ENCODE results near the gene TUBB4B. TPM values are rescaled to one million over a fixed set of nuclear protein-coding genes. Genes with fewer than 3 reads are reported as not detected.

The TUBB4B gene
- total and polyA plus RNA-seq, 2 experiments from 2014 or later: 309 to 446 TPM

GRCh38 chr9:137199411-137200121 lies 41.5 kb upstream of the TUBB4B start:
- Histone ChIP-seq H3K27ac (peak overlapping the region; percentile 74), H3K27me3 (no peaks in the 10 kb centered on the region), H3K9me3 (ENCODE audit: low read depth) (no peaks in the 10 kb centered on the region), H3K4me3 (peak overlapping the region; percentile 36), H2AFZ (no peak overlapping the region), H3K4me2 (peak overlapping the region; percentile 99), H3K79me2 (peaks cover 85% of the 10 kb centered on the region), H3K36me3 (replicated peaks; ENCODE audit: insufficient read depth, low read depth) (no peaks in the 10 kb centered on the region), H4K20me1 (ENCODE audit: insufficient read depth, poor library complexity, severe bottlenecking) (peaks cover 49% of the 10 kb centered on the region), H3K9me2 (replicated peaks; ENCODE audit: insufficient read depth) (no peaks in the 10 kb centered on the region), H3K4me1 (ENCODE audit: insufficient read depth) (peaks cover 58% of the 10 kb centered on the region)
- WGBS (ENCODE audit: low lambda C conversion rate, missing lambda C conversion rate): 26% methylated on average over 28 of the region's 51 CpGs
- TF ChIP-seq EZH2 (IDR thresholded peaks at IDR 0.05; ENCODE audit: borderline replicate concordance): no peak
- TF ChIP-seq EZH2phosphoT487 (IDR thresholded peaks at IDR 0.05; ENCODE audit: low read depth, severe bottlenecking, unreplicated experiment): no peak
- TF ChIP-seq CTCF (IDR thresholded peaks at IDR 0.05; ENCODE audit: poor library complexity): no peak
- DNase-seq (ENCODE audit: low spot score): peak; percentile 46

GRCh38 chr9:137200311-137201204 lies 40.5 kb upstream of the TUBB4B start, which contains the start of gene TPRN:
TSS of gene TPRN (minus strand) at chr9:137200741. CDS start at chr9:137200711, 30 bp downstream.
- Histone ChIP-seq H3K79me2 (peaks cover 82% of the 10 kb centered on the region), H2AFZ (no peak within 1 kb of the TSS), H3K4me2 (peak within 1 kb of the TSS; percentile 99), H3K4me3 (peak within 1 kb of the TSS; percentile 47), H3K27me3 (no peaks in the 10 kb centered on the region), H3K4me1 (ENCODE audit: insufficient read depth) (peaks cover 51% of the 10 kb centered on the region), H3K9me3 (ENCODE audit: low read depth) (no peaks in the 10 kb centered on the region), H3K36me3 (replicated peaks; ENCODE audit: insufficient read depth, low read depth) (no peaks in the 10 kb centered on the region), H3K9me2 (replicated peaks; ENCODE audit: insufficient read depth) (no peaks in the 10 kb centered on the region), H4K20me1 (ENCODE audit: insufficient read depth, poor library complexity, severe bottlenecking) (peaks cover 39% of the 10 kb centered on the region), H3K27ac (peak within 1 kb of the TSS; percentile 78)
- TF ChIP-seq EZH2 (IDR thresholded peaks at IDR 0.05; ENCODE audit: borderline replicate concordance) (no peak), EZH2phosphoT487 (IDR thresholded peaks at IDR 0.05; ENCODE audit: low read depth, severe bottlenecking, unreplicated experiment) (no peak), CTCF (IDR thresholded peaks at IDR 0.05; ENCODE audit: poor library complexity) (no peak)
- DNase-seq (ENCODE audit: low spot score): peak; percentile 100
- 2% methylated on average over 41 of the region's 118 CpGs for WGBS (ENCODE audit: low lambda C conversion rate, missing lambda C conversion rate)

- Histone ChIP-seq H3K27me3 (no peaks in the 10 kb centered on the region), H3K4me2 (peak overlapping the region; percentile 87), H3K36me3 (replicated peaks; ENCODE audit: insufficient read depth, low read depth) (no peaks in the 10 kb centered on the region), H2AFZ (no peak overlapping the region), H3K9me3 (ENCODE audit: low read depth) (no peaks in the 10 kb centered on the region), H3K4me1 (ENCODE audit: insufficient read depth) (peaks cover 48% of the 10 kb centered on the region), H3K27ac (peak overlapping the region; percentile 78), H3K9me2 (replicated peaks; ENCODE audit: insufficient read depth) (no peaks in the 10 kb centered on the region), H3K4me3 (peak overlapping the region; percentile 30), H3K79me2 (peaks cover 82% of the 10 kb centered on the region), H4K20me1 (ENCODE audit: insufficient read depth, poor library complexity, severe bottlenecking) (peaks cover 31% of the 10 kb centered on the region)
- TF ChIP-seq EZH2 (IDR thresholded peaks at IDR 0.05; ENCODE audit: borderline replicate concordance): no peak
- no peak for DNase-seq (ENCODE audit: low spot score)
- WGBS (ENCODE audit: low lambda C conversion rate, missing lambda C conversion rate): 25% methylated on average over 23 of the region's 23 CpGs
Observed at GRCh38 chr9:137201205-137201868, 39.8 kb upstream of the TUBB4B start.

Measured in hepatocyte (in vitro differentiated cells).